IPS DF 4.7 (cell line): ENCODE data around the gene BCR.

Source experiments
- DNase-seq: peaks from one replicate; pipeline ENCODE4 v3.0.0-alpha.2; 2013; ENCODE audit warnings: low spot score; ENCODE audit errors: extremely low read depth

Gene BCR

GRCh38 chr22:23272834-23273233 is 92.5 kb downstream of the BCR start:
- no peak for DNase-seq

- DNase-seq = no peak
Measured at GRCh38 chr22:23273445-23274145, 93.3 kb downstream of the BCR start.

GRCh38 chr22:23274146-23274526 is 93.8 kb downstream of the BCR start:
- no peak for DNase-seq

- DNase-seq = no peak
Measured at GRCh38 chr22:23274891-23275694, 94.8 kb downstream of the BCR start.

- no peak for DNase-seq
Measured at GRCh38 chr22:23275751-23276150, 95.4 kb downstream of the BCR start.

GRCh38 chr22:23276656-23277582 is 96.6 kb downstream of the BCR start:
- DNase-seq = no peak

GRCh38 chr22:23277583-23278295 is 97.4 kb downstream of the BCR start:
- no peak for DNase-seq

GRCh38 chr22:23278883-23279675 is 98.8 kb downstream of the BCR start:
- no peak for DNase-seq

GRCh38 chr22:23279781-23280180 is 99.5 kb downstream of the BCR start:
- DNase-seq = no peak

GRCh38 chr22:23280356-23281052 is 100.2 kb downstream of the BCR start:
- DNase-seq = no peak

GRCh38 chr22:23281053-23281405 is 100.7 kb downstream of the BCR start:
- DNase-seq = no peak

GRCh38 chr22:23281406-23282088 is 101.2 kb downstream of the BCR start:
- DNase-seq = no peak

GRCh38 chr22:23282089-23282501 is 101.8 kb downstream of the BCR start:
- no peak for DNase-seq

GRCh38 chr22:23282516-23282915 is 102.2 kb downstream of the BCR start:
- no peak for DNase-seq

GRCh38 chr22:23282986-23283385 is 102.7 kb downstream of the BCR start:
- no peak for DNase-seq

- DNase-seq = no peak
Measured at GRCh38 chr22:23283591-23284503, 103.5 kb downstream of the BCR start.

- no peak for DNase-seq
Measured at GRCh38 chr22:23284504-23285033, 104.3 kb downstream of the BCR start.

- DNase-seq = no peak
Measured at GRCh38 chr22:23285236-23285635, 104.9 kb downstream of the BCR start.
